SH-SY5Y (cell line): ENCODE results near the gene NHSL1.

ENCODE experiments used
- GATA2 ChIP-seq: IDR thresholded peaks from 2 replicates; pipeline ENCODE4 v1.6.1; 2011; ENCODE audit warnings: mild to moderate bottlenecking, low read depth, low read length
- GATA3 ChIP-seq: IDR thresholded peaks from 2 replicates; pipeline ENCODE4 v1.6.1; 2011; ENCODE audit warnings: low read depth, mild to moderate bottlenecking, low read length, moderate library complexity

NHSL1 gene

DNA sequence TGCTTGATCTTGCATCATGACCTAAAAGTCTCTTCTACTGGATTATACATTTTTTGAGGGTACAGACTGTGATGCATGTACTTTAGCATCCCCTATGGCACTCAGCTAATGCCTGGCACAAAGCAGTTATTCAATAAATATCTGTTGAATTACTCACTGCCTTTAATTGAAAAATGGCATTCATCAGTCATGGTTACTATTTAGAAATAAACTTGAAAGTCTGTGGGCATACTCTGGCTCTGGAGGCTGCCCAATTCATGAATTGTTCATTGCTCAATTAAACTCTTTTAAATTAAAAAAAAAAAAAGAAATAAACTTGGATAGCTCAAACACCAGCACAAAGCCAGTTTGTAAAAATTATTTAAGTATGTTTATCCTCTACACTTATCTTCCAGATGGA, 55.3 kb downstream of the NHSL1 start:
- TF ChIP-seq GATA3, result no peak
- TF ChIP-seq GATA2, result no peak

DNA sequence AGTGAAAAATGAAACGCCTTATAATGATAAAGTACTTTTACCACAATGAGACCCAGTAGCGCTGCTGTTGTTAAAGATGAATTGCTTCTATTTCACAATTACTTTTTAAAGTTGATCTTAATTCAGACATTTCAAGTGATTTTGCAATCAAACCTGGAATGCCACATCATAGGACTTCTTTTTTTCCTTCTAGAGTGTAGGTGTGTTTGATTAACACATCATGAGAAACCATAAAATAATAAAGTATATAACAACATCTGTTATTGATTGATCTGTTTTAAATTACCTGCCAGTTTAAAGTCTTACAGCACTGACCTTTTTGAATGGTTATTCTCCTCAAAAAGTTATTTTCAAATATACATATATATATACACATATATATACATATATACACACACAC, 56.6 kb downstream of the NHSL1 start:
- no peak for TF ChIP-seq GATA2

- TF ChIP-seq GATA2, result no peak
- TF ChIP-seq GATA3, result no peak
These were observed 57.3 kb downstream of the NHSL1 start for GRCh38 chr6:138441965-138442364.

GRCh38 chr6:138440758-138441357, 58.4 kb downstream of the NHSL1 start:
- no peak for TF ChIP-seq GATA3
- no peak for TF ChIP-seq GATA2

- TF ChIP-seq GATA3, result no peak
- no peak for TF ChIP-seq GATA2
These were observed 59.0 kb downstream of the NHSL1 start for GRCh38 chr6:138440296-138440695.

GRCh38 chr6:138439546-138439945, 59.7 kb downstream of the NHSL1 start:
- TF ChIP-seq GATA3, result no peak
- TF ChIP-seq GATA2, result no peak

DNA sequence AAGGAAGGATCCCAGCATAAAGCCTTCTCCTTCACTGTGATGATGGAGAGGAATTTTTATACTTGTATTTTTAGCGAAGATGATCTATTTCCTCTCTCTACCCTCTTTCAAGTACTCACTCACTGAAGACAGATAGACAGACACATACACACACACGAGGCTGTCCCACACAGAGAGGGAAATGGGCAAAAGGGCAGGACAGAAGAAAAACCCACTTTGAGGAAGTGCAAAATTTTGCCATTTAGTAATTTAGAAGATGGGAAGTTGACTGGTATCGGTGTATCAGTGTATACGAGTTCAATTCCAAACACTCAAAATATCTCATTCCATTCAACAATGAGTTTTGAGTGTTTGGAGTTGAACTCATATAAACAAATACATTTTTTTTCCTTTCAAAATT, 64.4 kb downstream of the NHSL1 start:
- TF ChIP-seq GATA2 (no peak), GATA3 (no peak)

DNA sequence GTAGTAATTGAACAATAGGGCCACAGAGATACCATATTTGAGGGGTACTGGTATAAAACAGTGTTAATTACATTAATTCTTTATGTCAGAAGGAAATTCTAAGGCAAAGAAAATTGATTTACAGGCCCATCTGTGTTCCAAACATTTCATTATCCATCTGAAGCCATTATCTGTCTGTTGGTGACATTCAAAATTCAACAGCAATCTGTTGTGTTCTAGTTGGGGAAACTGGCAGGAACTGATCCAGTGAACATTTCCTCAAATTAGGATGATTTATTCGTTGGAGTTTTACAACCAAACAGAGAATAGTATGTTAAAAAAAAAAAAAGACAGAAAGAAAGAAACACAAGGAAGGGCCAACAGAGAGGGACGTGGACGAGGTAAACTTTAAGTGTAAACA, 65.2 kb downstream of the NHSL1 start:
- TF ChIP-seq GATA2, result no peak
- TF ChIP-seq GATA3, result no peak

DNA sequence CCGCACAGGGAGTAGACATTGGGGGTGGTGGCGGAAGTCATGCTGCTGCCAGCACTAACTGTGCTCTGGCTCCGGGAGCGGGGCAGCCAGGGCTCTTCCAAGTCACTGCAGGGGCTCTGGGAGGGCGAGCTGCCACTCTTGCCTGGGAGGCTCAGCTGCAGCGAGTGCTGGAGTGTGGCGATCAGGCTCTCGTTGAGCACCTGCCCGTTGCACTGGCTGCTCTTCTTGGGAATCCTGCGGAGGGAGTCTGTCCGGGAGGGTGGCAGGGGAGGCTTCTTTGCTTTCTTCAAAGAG, 67.3 kb downstream of the NHSL1 start:
- TF ChIP-seq GATA3 (no peak), GATA2 (no peak)

DNA sequence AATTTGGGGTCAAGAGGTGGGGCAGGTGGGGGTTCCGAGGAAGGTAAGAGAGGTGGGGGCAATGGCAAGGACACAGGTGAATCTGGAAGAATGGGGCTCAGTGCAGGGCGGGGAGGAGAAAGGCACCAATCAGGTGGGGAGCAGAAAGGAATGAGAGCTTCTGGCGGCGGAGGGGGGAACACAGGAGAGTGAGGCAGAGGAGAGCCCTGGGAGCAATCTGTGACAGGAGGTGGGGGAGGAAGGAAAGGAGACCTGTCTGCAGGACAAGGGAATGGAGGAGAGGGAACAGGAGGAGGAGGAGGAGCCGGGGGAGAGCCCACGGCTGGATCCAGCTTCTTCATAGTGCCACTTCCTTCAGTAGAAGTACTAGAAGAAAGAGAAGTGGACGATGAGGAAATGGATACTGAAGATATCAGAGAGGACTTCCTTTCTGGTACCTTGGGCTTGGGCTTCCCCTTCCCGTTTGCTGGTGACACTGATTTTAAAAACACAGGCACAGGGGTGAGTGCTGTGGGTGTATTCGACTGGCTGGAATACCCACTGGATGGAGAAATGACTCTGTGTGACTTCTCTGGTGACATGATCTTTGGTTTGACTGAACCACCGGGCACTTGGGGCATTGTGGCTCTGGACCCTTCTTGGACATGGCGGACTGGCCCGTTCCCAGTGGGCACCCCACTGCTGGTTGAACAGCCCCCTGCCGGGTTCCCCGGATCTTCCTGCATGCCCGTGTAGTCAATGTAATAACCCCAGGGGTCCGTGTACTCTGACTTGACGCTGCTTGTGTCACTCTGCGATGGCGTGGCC, 67.8 kb downstream of the NHSL1 start:
- TF ChIP-seq GATA2, result no peak
- TF ChIP-seq GATA3, result no peak

GRCh38 chr6:138430361-138431145, 68.7 kb downstream of the NHSL1 start:
- TF ChIP-seq GATA2 (no peak), GATA3 (no peak)

- TF ChIP-seq GATA3 (no peak), GATA2 (no peak)
These were observed 69.5 kb downstream of the NHSL1 start for GRCh38 chr6:138429761-138430160.

GRCh38 chr6:138428944-138429598, 70.2 kb downstream of the NHSL1 start:
- TF ChIP-seq GATA3 (no peak), GATA2 (no peak)

DNA sequence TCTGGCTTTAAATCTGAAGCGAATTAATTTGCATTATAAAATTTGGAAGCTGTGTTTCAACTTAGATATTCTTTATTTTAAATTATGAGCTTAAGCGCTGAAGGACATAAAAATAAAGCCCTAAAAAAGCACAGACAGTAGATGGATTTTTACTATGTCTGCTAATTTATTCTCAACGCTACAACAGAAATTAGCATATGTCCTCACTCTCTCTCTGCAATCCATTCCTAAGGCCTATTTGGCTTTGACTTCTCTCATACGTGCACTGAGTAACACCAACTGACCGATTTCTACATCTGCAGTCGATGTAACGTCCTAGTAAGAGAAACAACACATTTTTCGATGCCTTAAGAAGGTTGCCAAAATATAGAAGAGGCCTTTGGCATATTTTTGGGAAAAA, 71.6 kb downstream of the NHSL1 start:
- TF ChIP-seq GATA2 (no peak), GATA3 (no peak)

- TF ChIP-seq GATA3 (no peak), GATA2 (no peak)
These were observed 72.7 kb downstream of the NHSL1 start for GRCh38 chr6:138426500-138427123.
